Activated T-cell treated with anti-CD3 and anti-CD28 coated beads, Interleukin-2, amount 50 U/mL, for 72 hours (primary cell): Measurements from ENCODE around the gene PGBD1. TPM values are rescaled to one million over a fixed set of nuclear protein-coding genes. Genes with fewer than 3 reads are reported as not detected.

Experiments used
- ATAC-seq, 2 donors: fragments of 150-1000 bp; cut with Tn5 transposase; replicated peaks in 1 of 2; 2 replicates each; pipeline ENCODE4 v1.10.0; 2021; ENCODE audit warnings: moderate library complexity in 2 of 2, mild to moderate bottlenecking in 1 of 2
- DNase-seq, 2 donors: peaks; one replicate each; pipeline ENCODE4 v3.0.0; 2021 to 2022; ENCODE audit warnings: mixed read lengths in 1 of 2
- H3K27ac Mint-ChIP-seq: one replicate; pipeline ENCODE4 v1.8.0; 2022; ENCODE audit warnings: mild to moderate bottlenecking, moderate library complexity, mixed read lengths
- H3K27me3 Mint-ChIP-seq: one replicate; pipeline ENCODE4 v1.8.0; 2022; ENCODE audit warnings: low read depth, mixed read lengths
- H3K36me3 Mint-ChIP-seq, 2 donors: one replicate each; pipeline ENCODE4 v1.8.0; 2022; ENCODE audit warnings: mixed read lengths in 2 of 2, mild to moderate bottlenecking in 1 of 2; ENCODE audit not compliant: insufficient read depth in 2 of 2
- H3K4me1 Mint-ChIP-seq: one replicate; pipeline ENCODE4 v1.8.0; 2022; ENCODE audit warnings: low read depth, mixed read lengths
- H3K4me3 Mint-ChIP-seq, 2 donors: one replicate each; pipeline ENCODE4 v1.8.0; 2022; ENCODE audit warnings: mild to moderate bottlenecking in 2 of 2, mixed read lengths in 2 of 2, moderate library complexity in 2 of 2
- H3K9me3 Mint-ChIP-seq, 2 donors: one replicate each; pipeline ENCODE4 v1.8.0; 2022; ENCODE audit warnings: mixed read lengths in 2 of 2
- total RNA-seq, 2 donors: library from RNA; stranded (reverse); gene quantifications; one replicate each; pipeline ENCODE4 v1.2.3, GENCODE V29; 2022

The PGBD1 gene
- total RNA-seq, 2 donors from 2014 or later = 4.7 to 5.9 TPM

GRCh38 chr6:28333047-28333446 lies 51.7 kb downstream of the PGBD1 start:
- peaks cover 3% of the 10 kb centered on the region in 2 donors for H3K9me3 Mint-ChIP-seq
- DNase-seq (no peak), ATAC-seq (no peak)
- peaks cover 5 to 7% of the 10 kb centered on the region in 2 donors for H3K36me3 Mint-ChIP-seq
- H3K27me3 Mint-ChIP-seq = no peaks in the 10 kb centered on the region
- no peaks in the 10 kb centered on the region for H3K4me1 Mint-ChIP-seq
- no peak overlapping the region for H3K27ac Mint-ChIP-seq
- H3K4me3 Mint-ChIP-seq = no peak overlapping the region

GRCh38 chr6:28333599-28334018 lies 52.2 kb downstream of the PGBD1 start:
- Mint-ChIP-seq H3K9me3 (peaks cover 3% of the 10 kb centered on the region in 2 donors), H3K27ac (no peak overlapping the region), H3K4me3 (no peak overlapping the region), H3K4me1 (no peaks in the 10 kb centered on the region), H3K27me3 (no peaks in the 10 kb centered on the region), H3K36me3 (peaks cover 5% of the 10 kb centered on the region in 2 donors)
- no peak for DNase-seq
- ATAC-seq = no peak

GRCh38 chr6:28334286-28335039 lies 53.1 kb downstream of the PGBD1 start:
- no peak for ATAC-seq
- Mint-ChIP-seq H3K27ac (no peak overlapping the region), H3K4me3 (no peak overlapping the region), H3K27me3 (no peaks in the 10 kb centered on the region), H3K4me1 (no peaks in the 10 kb centered on the region), H3K9me3 (no peaks in the 10 kb centered on the region), H3K36me3 (peaks cover 0 to 1% of the 10 kb centered on the region in 2 donors)
- DNase-seq = no peak

- H3K27me3 Mint-ChIP-seq = no peaks in the 10 kb centered on the region
- DNase-seq = no peak
- peaks cover 3 to 7% of the 10 kb centered on the region in 2 donors for H3K36me3 Mint-ChIP-seq
- H3K4me1 Mint-ChIP-seq = no peaks in the 10 kb centered on the region
- no peak for ATAC-seq
- no peak overlapping the region for H3K27ac Mint-ChIP-seq
- no peak overlapping the region for H3K4me3 Mint-ChIP-seq
- peaks cover 0 to under 1% of the 10 kb centered on the region in 2 donors for H3K9me3 Mint-ChIP-seq
These were observed 53.7 kb downstream of the PGBD1 start for GRCh38 chr6:28335040-28335563.

GRCh38 chr6:28335564-28336283 lies 54.4 kb downstream of the PGBD1 start, which contains the start of gene ZSCAN31:
Gene ZSCAN31, minus strand, starts transcription at chr6:28336148. Its CDS starts 6,465 bp downstream, at chr6:28329683.
- H3K27ac Mint-ChIP-seq = no peak within 1 kb of the TSS
- H3K4me1 Mint-ChIP-seq = no peaks in the 10 kb centered on the region
- ATAC-seq = peak; percentile 88 to 91
- DNase-seq = peak; percentile 76 to 78
- peaks cover 0 to 4% of the 10 kb centered on the region in 2 donors for H3K9me3 Mint-ChIP-seq
- H3K27me3 Mint-ChIP-seq = no peaks in the 10 kb centered on the region
- no peak within 1 kb of the TSS for H3K4me3 Mint-ChIP-seq
- peaks cover 7 to 13% of the 10 kb centered on the region in 2 donors for H3K36me3 Mint-ChIP-seq

GRCh38 chr6:28336284-28337120 lies 55.1 kb downstream of the PGBD1 start:
- no peak overlapping the region for H3K4me3 Mint-ChIP-seq
- H3K9me3 Mint-ChIP-seq = peaks cover 0 to 4% of the 10 kb centered on the region in 2 donors
- H3K27ac Mint-ChIP-seq = no peak overlapping the region
- ATAC-seq (peak; percentile 32 to 51), DNase-seq (peak; percentile 8 to 27)
- H3K36me3 Mint-ChIP-seq = peaks cover 10 to 18% of the 10 kb centered on the region in 2 donors
- no peaks in the 10 kb centered on the region for H3K27me3 Mint-ChIP-seq
- H3K4me1 Mint-ChIP-seq = no peaks in the 10 kb centered on the region

- no peak overlapping the region for H3K4me3 Mint-ChIP-seq
- ATAC-seq (no peak), DNase-seq (no peak)
- no peak overlapping the region for H3K27ac Mint-ChIP-seq
- peaks cover 12 to 18% of the 10 kb centered on the region in 2 donors for H3K36me3 Mint-ChIP-seq
- no peaks in the 10 kb centered on the region for H3K4me1 Mint-ChIP-seq
- peaks cover 0 to 4% of the 10 kb centered on the region in 2 donors for H3K9me3 Mint-ChIP-seq
- no peaks in the 10 kb centered on the region for H3K27me3 Mint-ChIP-seq
These were observed 55.7 kb downstream of the PGBD1 start for GRCh38 chr6:28337121-28337520.

- H3K4me3 Mint-ChIP-seq = no peak overlapping the region
These were observed 59.1 kb downstream of the PGBD1 start for GRCh38 chr6:28340310-28341095.

GRCh38 chr6:28343898-28344677 lies 62.7 kb downstream of the PGBD1 start:
- Mint-ChIP-seq H3K27ac (no peak overlapping the region), H3K4me1 (no peaks in the 10 kb centered on the region), H3K9me3 (peaks cover 0 to 4% of the 10 kb centered on the region in 2 donors), H3K36me3 (peaks cover 14 to 17% of the 10 kb centered on the region in 2 donors), H3K4me3 (no peak overlapping the region), H3K27me3 (peaks cover 9% of the 10 kb centered on the region)
- ATAC-seq (no peak), DNase-seq (no peak)

More at GRCh38 chr6:28340310-28341095, 59.1 kb downstream of the PGBD1 start:
- Mint-ChIP-seq H3K9me3 (peaks cover 0 to 4% of the 10 kb centered on the region in 2 donors), H3K27me3 (no peaks in the 10 kb centered on the region), H3K4me1 (no peaks in the 10 kb centered on the region), H3K36me3 (peaks cover 14 to 18% of the 10 kb centered on the region in 2 donors), H3K27ac (no peak overlapping the region)
- ATAC-seq (no peak), DNase-seq (no peak)

- H3K27me3 Mint-ChIP-seq = peaks cover 9% of the 10 kb centered on the region
- peaks cover 12% of the 10 kb centered on the region in 2 donors for H3K36me3 Mint-ChIP-seq
- peaks cover 0 to 2% of the 10 kb centered on the region in 2 donors for H3K9me3 Mint-ChIP-seq
- DNase-seq = no peak
- no peak for ATAC-seq
- peaks cover 6% of the 10 kb centered on the region for H3K4me1 Mint-ChIP-seq
- H3K4me3 Mint-ChIP-seq = no peak overlapping the region
- H3K27ac Mint-ChIP-seq = no peak overlapping the region
These were observed 63.8 kb downstream of the PGBD1 start for GRCh38 chr6:28345201-28345600.

- no peak for ATAC-seq
- Mint-ChIP-seq H3K27ac (no peak overlapping the region), H3K4me3 (no peak overlapping the region)
These were observed 65.7 kb downstream of the PGBD1 start for GRCh38 chr6:28347119-28347518.

More at GRCh38 chr6:28347119-28347518, 65.7 kb downstream of the PGBD1 start:
- no peaks in the 10 kb centered on the region for H3K9me3 Mint-ChIP-seq
- H3K27me3 Mint-ChIP-seq = peaks cover 9% of the 10 kb centered on the region
- H3K4me1 Mint-ChIP-seq = peaks cover 25% of the 10 kb centered on the region
- no peak for DNase-seq
- peaks cover 2 to 4% of the 10 kb centered on the region in 2 donors for H3K36me3 Mint-ChIP-seq
